Neural crest cell (in vitro differentiated cells): ENCODE measurements around the gene ALPK1. TPM values are rescaled to one million over a fixed set of nuclear protein-coding genes. Genes with fewer than 3 reads are reported as not detected.

Experiments
- DNase-seq: peaks from one replicate; pipeline ENCODE4 v3.0.0; 2021; ENCODE audit warnings: low read depth, mixed read lengths, low spot score
- H3K27ac Mint-ChIP-seq: one replicate; pipeline ENCODE4 v1.8.0; 2021; ENCODE audit warnings: mild to moderate bottlenecking, mixed read lengths; ENCODE audit not compliant: unreplicated experiment
- H3K27me3 Mint-ChIP-seq: 2 replicates; pipeline ENCODE4 v1.8.0; 2021; ENCODE audit warnings: low read depth, mild to moderate bottlenecking, mixed read lengths
- H3K36me3 Mint-ChIP-seq: 2 replicates; pipeline ENCODE4 v1.8.0; 2021; ENCODE audit warnings: low read depth, mild to moderate bottlenecking, mixed read lengths
- H3K4me1 Mint-ChIP-seq: 2 replicates; pipeline ENCODE4 v1.8.0; 2021; ENCODE audit warnings: mixed read lengths
- H3K4me3 Mint-ChIP-seq: one replicate; pipeline ENCODE4 v1.8.0; 2021; ENCODE audit warnings: mild to moderate bottlenecking, mixed read lengths
- H3K9me3 Mint-ChIP-seq: 2 replicates; pipeline ENCODE4 v1.8.0; 2021; ENCODE audit warnings: mixed read lengths
- total RNA-seq: library from RNA; stranded (reverse); gene quantifications from 2 replicates; pipeline ENCODE4 v1.2.1, GENCODE V29; 2021
- TF ChIP-seq, protein P1 (sequence below): fragments of 200-600 bp; sonication (generic); conservative IDR thresholded peaks from 2 replicates; pipeline ENCODE4 v1.5.0; 2021; ENCODE audit warnings: antibody characterized with exemption, mild to moderate bottlenecking

ALPK1 gene
- total RNA-seq, 1 donor from 2014 or later = 0.68 TPM

DNA sequence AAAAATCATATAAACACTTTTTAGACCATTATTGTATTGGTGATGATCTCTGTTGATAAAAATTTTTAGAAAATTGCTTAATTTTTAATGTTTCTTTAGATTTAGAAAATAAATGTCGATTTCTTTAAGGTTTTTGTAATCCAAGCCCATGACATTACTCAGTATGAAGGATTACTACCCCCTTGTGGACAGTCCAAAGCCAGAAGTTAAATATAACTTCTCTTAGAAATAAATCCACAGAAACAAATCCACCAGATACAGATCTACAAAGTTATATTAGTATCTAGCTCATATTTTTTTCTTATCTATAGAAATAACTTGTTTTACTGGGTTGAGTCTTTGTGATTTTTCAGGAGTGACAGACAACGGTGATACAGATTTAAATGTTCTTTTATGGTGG is 30.3 kb upstream of the ALPK1 start:
- no peaks in the 10 kb centered on the region for H3K4me1 Mint-ChIP-seq
- H3K27ac Mint-ChIP-seq = no peak overlapping the region
- no peak overlapping the region for H3K4me3 Mint-ChIP-seq
- H3K27me3 Mint-ChIP-seq = no peaks in the 10 kb centered on the region
- no peak for DNase-seq
- TF ChIP-seq, protein P1, sequence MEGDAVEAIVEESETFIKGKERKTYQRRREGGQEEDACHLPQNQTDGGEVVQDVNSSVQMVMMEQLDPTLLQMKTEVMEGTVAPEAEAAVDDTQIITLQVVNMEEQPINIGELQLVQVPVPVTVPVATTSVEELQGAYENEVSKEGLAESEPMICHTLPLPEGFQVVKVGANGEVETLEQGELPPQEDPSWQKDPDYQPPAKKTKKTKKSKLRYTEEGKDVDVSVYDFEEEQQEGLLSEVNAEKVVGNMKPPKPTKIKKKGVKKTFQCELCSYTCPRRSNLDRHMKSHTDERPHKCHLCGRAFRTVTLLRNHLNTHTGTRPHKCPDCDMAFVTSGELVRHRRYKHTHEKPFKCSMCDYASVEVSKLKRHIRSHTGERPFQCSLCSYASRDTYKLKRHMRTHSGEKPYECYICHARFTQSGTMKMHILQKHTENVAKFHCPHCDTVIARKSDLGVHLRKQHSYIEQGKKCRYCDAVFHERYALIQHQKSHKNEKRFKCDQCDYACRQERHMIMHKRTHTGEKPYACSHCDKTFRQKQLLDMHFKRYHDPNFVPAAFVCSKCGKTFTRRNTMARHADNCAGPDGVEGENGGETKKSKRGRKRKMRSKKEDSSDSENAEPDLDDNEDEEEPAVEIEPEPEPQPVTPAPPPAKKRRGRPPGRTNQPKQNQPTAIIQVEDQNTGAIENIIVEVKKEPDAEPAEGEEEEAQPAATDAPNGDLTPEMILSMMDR = peak; percentile 65
- H3K36me3 Mint-ChIP-seq = peaks cover 16% of the 10 kb centered on the region
- H3K9me3 Mint-ChIP-seq = no peaks in the 10 kb centered on the region

DNA sequence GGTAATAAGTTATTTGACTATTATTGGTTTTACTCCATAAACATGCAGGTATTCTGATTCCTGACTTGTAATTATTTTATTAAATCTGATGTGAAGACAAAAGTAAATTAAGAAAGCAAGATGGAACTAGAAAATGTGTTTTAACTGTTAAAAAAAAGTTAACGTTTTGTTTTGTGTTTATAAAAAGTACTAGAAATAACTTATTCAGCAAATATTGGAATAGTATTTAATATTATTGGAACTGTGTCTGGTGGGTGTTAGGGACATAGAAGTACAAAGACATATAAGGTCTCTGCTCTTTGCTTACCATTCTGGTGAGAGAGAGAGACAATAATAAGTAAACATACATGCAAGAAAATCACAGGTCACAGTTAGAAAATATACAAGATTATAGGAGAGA is 27.1 kb upstream of the ALPK1 start:
- Mint-ChIP-seq H3K36me3 (peaks cover 23% of the 10 kb centered on the region), H3K27ac (no peak overlapping the region)
- no peak for DNase-seq

DNA sequence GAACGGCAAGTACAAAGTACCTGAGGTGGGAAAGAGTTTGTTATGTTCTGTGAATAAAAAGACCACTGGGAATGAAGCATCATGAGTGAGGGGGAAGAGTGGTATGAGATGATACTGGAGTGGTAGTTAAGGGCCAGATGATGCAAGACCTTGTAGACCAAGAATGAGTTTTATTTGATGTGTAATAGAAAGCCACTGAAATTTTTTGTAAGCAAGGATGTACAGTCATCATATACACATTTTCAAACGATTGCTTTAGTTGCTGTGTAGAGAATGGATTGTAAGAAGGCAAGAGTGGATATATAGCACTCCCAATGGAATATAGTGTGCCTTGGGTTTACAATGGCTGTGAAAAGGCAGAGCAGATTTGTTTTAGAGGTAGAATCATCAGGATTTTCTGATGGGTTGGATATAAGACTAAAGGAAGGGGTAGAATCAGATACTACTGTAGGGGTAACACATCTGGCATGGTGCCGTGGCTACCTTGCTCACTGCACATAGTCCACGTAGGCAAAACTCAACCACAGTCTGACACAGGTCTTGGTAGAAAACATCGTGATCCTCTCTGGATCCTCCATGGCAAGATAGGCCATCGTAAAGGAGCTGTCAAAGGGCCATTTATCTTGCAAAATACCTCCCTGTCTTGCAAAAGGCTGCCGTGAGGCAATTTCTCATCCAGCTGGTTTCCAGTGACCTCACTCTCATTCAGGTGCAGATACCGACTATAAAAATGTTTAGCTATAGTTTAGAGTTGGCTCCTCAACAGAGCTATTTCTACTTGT is 26.3 kb upstream of the ALPK1 start:
- Mint-ChIP-seq H3K36me3 (peaks cover 25% of the 10 kb centered on the region), H3K9me3 (no peaks in the 10 kb centered on the region), H3K4me1 (no peaks in the 10 kb centered on the region), H3K4me3 (no peak overlapping the region), H3K27ac (no peak overlapping the region), H3K27me3 (no peaks in the 10 kb centered on the region)
- TF ChIP-seq, protein P1 = no peak
- DNase-seq = no peak

More for the DNA sequence above, 27.1 kb upstream of the ALPK1 start:
- Mint-ChIP-seq H3K4me1 (no peaks in the 10 kb centered on the region), H3K27me3 (no peaks in the 10 kb centered on the region), H3K4me3 (no peak overlapping the region), H3K9me3 (no peaks in the 10 kb centered on the region)
- TF ChIP-seq, protein P1 = no peak

DNA sequence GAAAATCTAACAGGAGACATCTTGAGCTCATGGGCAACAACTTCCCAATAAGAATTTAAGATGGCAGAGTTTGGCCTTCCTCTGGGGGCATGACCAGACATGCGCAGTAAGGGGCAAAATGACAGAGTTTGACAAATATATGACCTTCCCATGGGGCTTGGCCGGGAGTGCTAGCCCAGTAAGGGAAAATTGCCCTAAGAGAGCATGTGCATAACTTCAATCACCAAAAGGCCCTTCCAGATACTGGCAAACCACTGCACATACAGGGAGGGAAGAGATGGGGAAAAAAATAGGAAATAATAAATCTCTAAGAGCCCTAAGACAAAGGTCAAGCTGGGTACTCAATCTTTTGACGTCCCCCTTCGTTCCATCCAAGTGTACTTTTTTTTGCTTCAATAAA is 24.9 kb upstream of the ALPK1 start:
- no peak overlapping the region for H3K27ac Mint-ChIP-seq
- peaks cover 30% of the 10 kb centered on the region for H3K36me3 Mint-ChIP-seq
- TF ChIP-seq, protein P1 = no peak
- H3K4me1 Mint-ChIP-seq = no peaks in the 10 kb centered on the region
- DNase-seq = no peak
- H3K4me3 Mint-ChIP-seq = no peak overlapping the region
- H3K27me3 Mint-ChIP-seq = no peaks in the 10 kb centered on the region
- no peaks in the 10 kb centered on the region for H3K9me3 Mint-ChIP-seq

DNA sequence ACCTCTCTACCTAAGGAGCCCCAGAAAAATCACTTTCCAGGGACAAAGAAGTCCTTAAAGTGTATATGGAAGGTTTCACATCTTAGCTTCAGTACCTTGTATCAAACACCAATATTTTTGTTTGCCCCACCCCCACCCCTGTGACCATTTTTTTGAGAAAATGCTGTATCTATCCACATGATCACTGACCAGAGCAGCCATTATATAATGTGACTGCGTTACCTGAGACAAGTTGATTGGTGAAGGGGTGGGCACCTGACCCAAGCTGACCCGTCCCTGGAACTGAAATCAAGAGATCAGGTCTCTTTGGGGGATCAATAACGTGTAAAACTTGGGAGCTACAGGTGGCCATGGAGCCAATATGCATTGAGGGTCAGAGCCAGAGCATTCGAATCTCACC is 22.2 kb upstream of the ALPK1 start:
- no peaks in the 10 kb centered on the region for H3K27me3 Mint-ChIP-seq
- DNase-seq = no peak
- no peak overlapping the region for H3K27ac Mint-ChIP-seq
- peaks cover 28% of the 10 kb centered on the region for H3K36me3 Mint-ChIP-seq
- H3K9me3 Mint-ChIP-seq = no peaks in the 10 kb centered on the region
- TF ChIP-seq, protein P1 = no peak
- H3K4me3 Mint-ChIP-seq = no peak overlapping the region
- no peaks in the 10 kb centered on the region for H3K4me1 Mint-ChIP-seq
